NCI-H1092 (cell line): ENCODE data around the gene CDC5L.
A peak's percentile ranks its signal among the peaks of the same experiment; 100 is the strongest.

Experiments
- DNase-seq: peaks from one replicate; lab custom pipeline; 2025; lab: John Stamatoyannopoulos, UW

CDC5L gene

GRCh38 chr6:44454198-44454597, 66.7 kb downstream of the CDC5L start:
- no peak for DNase-seq

- peak; percentile 3 for DNase-seq
Observed at GRCh38 chr6:44456070-44456965, 68.8 kb downstream of the CDC5L start.

- DNase-seq: no peak
Observed at GRCh38 chr6:44456966-44457292, 69.4 kb downstream of the CDC5L start.

- DNase-seq: no peak
Observed at GRCh38 chr6:44457596-44457995, 70.1 kb downstream of the CDC5L start.

- no peak for DNase-seq
Observed at GRCh38 chr6:44458551-44458950, 71.0 kb downstream of the CDC5L start.

- no peak for DNase-seq
Observed at GRCh38 chr6:44462335-44462734, 74.8 kb downstream of the CDC5L start.

- no peak for DNase-seq
Observed at GRCh38 chr6:44462797-44463727, 75.6 kb downstream of the CDC5L start.

- DNase-seq: no peak
Observed at GRCh38 chr6:44463728-44464450, 76.4 kb downstream of the CDC5L start.

GRCh38 chr6:44464527-44465310, 77.2 kb downstream of the CDC5L start:
- no peak for DNase-seq

GRCh38 chr6:44466955-44467354, 79.4 kb downstream of the CDC5L start:
- no peak for DNase-seq

- no peak for DNase-seq
Observed at GRCh38 chr6:44468835-44469234, 81.3 kb downstream of the CDC5L start.

- peak; percentile 91 for DNase-seq
Observed at GRCh38 chr6:44470115-44470464, 82.6 kb downstream of the CDC5L start.

GRCh38 chr6:44470746-44471145, 83.2 kb downstream of the CDC5L start:
- DNase-seq: no peak

- no peak for DNase-seq
Observed at GRCh38 chr6:44471271-44471981, 83.9 kb downstream of the CDC5L start.

- DNase-seq: no peak
Observed at GRCh38 chr6:44472250-44472945, 84.9 kb downstream of the CDC5L start.

GRCh38 chr6:44473393-44474189, 86.1 kb downstream of the CDC5L start:
- no peak for DNase-seq

- no peak for DNase-seq
Observed at GRCh38 chr6:44474190-44474631, 86.7 kb downstream of the CDC5L start.

GRCh38 chr6:44474643-44475042, 87.1 kb downstream of the CDC5L start:
- DNase-seq: no peak

- no peak for DNase-seq
Observed at GRCh38 chr6:44475417-44475778, 87.9 kb downstream of the CDC5L start.
